ENCODE data around the gene SPINK6.

Gene SPINK6

GRCh38 chr5:148172377-148172776, 30.5 kb upstream of the SPINK6 start:
- no peak overlapping the region for H3K4me3 ChIP-seq (replicated peaks; ENCODE audit: low read depth, low read length)
- DNase-seq (ENCODE audit: extremely low read depth, low read depth): no peak
- TF ChIP-seq CTCF (IDR thresholded peaks at IDR 0.05; ENCODE audit: low read depth, low read length, missing control alignments): no peak

GRCh38 chr5:148176480-148176879, 26.4 kb upstream of the SPINK6 start:
- no peak for DNase-seq (ENCODE audit: extremely low read depth, low read depth)
- TF ChIP-seq CTCF (IDR thresholded peaks at IDR 0.05; ENCODE audit: low read depth, low read length, missing control alignments): no peak
- no peak overlapping the region for H3K4me3 ChIP-seq (replicated peaks; ENCODE audit: low read depth, low read length)

GRCh38 chr5:148177207-148177606, 25.6 kb upstream of the SPINK6 start:
- DNase-seq (ENCODE audit: extremely low read depth, low read depth): no peak
- no peak for TF ChIP-seq CTCF (IDR thresholded peaks at IDR 0.05; ENCODE audit: low read depth, low read length, missing control alignments)

GRCh38 chr5:148179234-148179824, 23.5 kb upstream of the SPINK6 start:
- DNase-seq (ENCODE audit: extremely low read depth, low read depth): peak; percentile 15
- no peak overlapping the region for H3K4me3 ChIP-seq (replicated peaks; ENCODE audit: low read depth, low read length)
- TF ChIP-seq CTCF (IDR thresholded peaks at IDR 0.05; ENCODE audit: low read depth, low read length, missing control alignments): peak; percentile 39

More at GRCh38 chr5:148177207-148177606, 25.6 kb upstream of the SPINK6 start:
- no peak overlapping the region for H3K4me3 ChIP-seq (replicated peaks; ENCODE audit: low read depth, low read length)

- H3K4me3 ChIP-seq (replicated peaks; ENCODE audit: low read depth, low read length): no peak overlapping the region
- DNase-seq (ENCODE audit: extremely low read depth, low read depth): no peak
- TF ChIP-seq CTCF (IDR thresholded peaks at IDR 0.05; ENCODE audit: low read depth, low read length, missing control alignments): no peak
Measured at GRCh38 chr5:148186248-148187003, 16.4 kb upstream of the SPINK6 start.

GRCh38 chr5:148191010-148191409, 11.8 kb upstream of the SPINK6 start:
- DNase-seq (ENCODE audit: extremely low read depth, low read depth): no peak
- TF ChIP-seq CTCF (IDR thresholded peaks at IDR 0.05; ENCODE audit: low read depth, low read length, missing control alignments): no peak

More at GRCh38 chr5:148191010-148191409, 11.8 kb upstream of the SPINK6 start:
- no peak overlapping the region for H3K4me3 ChIP-seq (replicated peaks; ENCODE audit: low read depth, low read length)

All from HFF-Myc (cell line).